ENCODE results near the gene AGPAT2. TPM values are rescaled to one million over a fixed set of nuclear protein-coding genes. Genes with fewer than 3 reads are reported as not detected.

Gene AGPAT2
- total and polyA plus RNA-seq, 2 donors from 2014 or later: 73.4 to 83.6 TPM

DNA sequence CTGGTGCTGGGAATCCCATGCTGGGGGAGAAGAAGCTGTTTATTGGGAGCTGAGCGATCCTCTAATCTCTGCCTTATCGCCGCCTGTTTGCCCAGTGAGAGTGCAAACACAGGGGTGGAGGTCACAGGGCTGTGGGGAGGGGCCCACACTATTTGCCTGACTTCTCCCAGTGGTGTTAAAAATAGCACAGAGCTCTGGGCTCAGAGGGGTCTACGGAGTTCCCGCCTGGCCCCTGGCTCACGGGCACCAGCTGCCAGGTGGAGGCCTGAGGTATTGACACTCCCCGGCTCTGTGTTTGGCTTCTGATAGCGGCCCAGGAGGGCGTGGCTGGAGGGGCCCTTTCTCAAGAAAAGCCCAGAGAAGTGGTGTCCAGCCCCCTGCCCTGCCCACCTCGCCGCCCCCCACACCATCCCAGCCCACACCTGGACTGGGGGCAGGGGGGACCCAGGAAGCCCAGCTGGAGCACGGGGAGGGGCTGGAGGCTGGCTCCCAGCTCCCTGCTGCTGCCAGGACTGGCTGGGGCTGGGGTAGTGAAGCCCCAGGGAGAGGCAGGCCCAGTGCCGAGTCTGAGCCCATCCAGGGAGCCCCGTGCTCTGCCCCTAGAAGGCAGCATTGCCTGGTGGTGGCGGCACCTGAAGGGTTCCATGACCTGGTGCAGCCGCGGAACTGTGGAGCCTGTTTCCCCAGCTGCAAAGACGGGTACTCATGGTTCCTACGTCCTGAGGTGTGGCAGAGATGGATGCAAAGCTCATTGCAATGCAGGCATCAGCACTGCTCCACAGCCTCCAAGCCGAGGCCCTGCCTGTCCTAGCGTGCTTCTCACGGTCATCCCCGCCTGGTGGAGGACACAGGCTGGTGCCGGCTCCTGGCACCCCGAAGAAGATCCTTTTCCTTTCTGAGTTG is 60.3 kb downstream of the AGPAT2 start:
- no peak overlapping the region for H3K27ac ChIP-seq (ENCODE audit: low read depth in 2 of 2, low read length in 2 of 2)
- H3K9ac ChIP-seq (ENCODE audit: low read length in 3 of 3): no peak overlapping the region
- TF ChIP-seq, protein P1, sequence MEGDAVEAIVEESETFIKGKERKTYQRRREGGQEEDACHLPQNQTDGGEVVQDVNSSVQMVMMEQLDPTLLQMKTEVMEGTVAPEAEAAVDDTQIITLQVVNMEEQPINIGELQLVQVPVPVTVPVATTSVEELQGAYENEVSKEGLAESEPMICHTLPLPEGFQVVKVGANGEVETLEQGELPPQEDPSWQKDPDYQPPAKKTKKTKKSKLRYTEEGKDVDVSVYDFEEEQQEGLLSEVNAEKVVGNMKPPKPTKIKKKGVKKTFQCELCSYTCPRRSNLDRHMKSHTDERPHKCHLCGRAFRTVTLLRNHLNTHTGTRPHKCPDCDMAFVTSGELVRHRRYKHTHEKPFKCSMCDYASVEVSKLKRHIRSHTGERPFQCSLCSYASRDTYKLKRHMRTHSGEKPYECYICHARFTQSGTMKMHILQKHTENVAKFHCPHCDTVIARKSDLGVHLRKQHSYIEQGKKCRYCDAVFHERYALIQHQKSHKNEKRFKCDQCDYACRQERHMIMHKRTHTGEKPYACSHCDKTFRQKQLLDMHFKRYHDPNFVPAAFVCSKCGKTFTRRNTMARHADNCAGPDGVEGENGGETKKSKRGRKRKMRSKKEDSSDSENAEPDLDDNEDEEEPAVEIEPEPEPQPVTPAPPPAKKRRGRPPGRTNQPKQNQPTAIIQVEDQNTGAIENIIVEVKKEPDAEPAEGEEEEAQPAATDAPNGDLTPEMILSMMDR (IDR thresholded peaks at IDR 0.05; ENCODE audit: borderline replicate concordance, extremely low read depth, insufficient read depth): no peak
- peak in 4 of 5 donors; percentile 9 to 73 (median 34) for DNase-seq
- intact Hi-C loops (cut with DNase I): loop anchor here (5.0 to 10.0 kb wide), 2 partner anchors 82 to 140 kb away; partner anchors contain the start of gene NOTCH1
- H3K27me3 ChIP-seq (ENCODE audit: control insufficient read depth, insufficient read depth, low read length): peaks cover 4% of the 10 kb centered on the region
- no peak overlapping the region for H3K4me3 ChIP-seq (ENCODE audit: low read length in 3 of 3)
- no peak for FAIRE-seq
- peaks cover 8 to 40% (median 26%) of the 10 kb centered on the region in 3 donors for H3K4me1 ChIP-seq (ENCODE audit: control insufficient read depth in 2 of 3, insufficient read depth in 2 of 3, low read depth in 1 of 3, low read length in 3 of 3)
- H3K9me3 ChIP-seq (ENCODE audit: control insufficient read depth in 2 of 3, insufficient read depth in 1 of 3, low read length in 3 of 3): peaks cover 0 to 2% (median 0%) of the 10 kb centered on the region in 3 donors
- peaks cover 0 to 3% (median 0%) of the 10 kb centered on the region in 3 donors for H3K36me3 ChIP-seq (ENCODE audit: control insufficient read depth in 2 of 3, insufficient read depth in 3 of 3, low read length in 3 of 3)

DNA sequence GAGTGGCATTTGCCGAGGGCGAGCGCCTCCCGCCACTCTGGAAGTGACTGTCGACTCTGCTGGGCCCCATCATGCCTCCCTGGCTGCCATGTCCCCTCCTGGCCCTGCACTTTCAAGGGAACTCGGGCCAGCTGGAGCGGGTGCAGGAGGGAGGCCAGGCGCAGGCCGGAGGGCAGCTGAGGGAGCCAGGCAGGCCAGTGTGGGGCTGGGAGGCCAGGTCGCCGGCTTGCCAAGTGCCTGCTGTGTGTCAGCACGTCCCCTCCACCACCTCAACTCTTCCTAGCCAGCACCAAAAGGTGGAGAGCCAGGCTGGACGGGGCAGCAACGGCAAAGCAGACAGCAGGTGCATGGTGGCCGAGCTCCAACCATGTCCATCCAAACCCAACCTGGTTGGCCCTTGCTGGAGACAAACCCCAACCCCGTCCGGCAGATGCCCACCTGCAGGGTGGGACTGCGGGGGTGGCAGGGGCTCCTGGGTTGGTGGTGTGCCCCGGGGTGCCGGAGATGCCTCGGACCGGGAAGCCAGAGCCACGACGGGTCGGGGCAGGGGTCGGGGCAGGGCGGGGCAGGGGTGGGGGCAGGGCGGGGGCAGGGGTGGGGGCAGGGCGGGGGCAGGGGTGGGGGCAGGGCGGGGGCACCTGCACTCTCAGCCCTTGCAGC is 61.1 kb downstream of the AGPAT2 start:
- intact Hi-C loops (cut with DNase I): loop anchor here (5.0 to 10.0 kb wide), 2 partner anchors 81 to 139 kb away; partner anchors contain the start of gene NOTCH1
- Histone ChIP-seq H3K4me3 (ENCODE audit: low read length in 3 of 3) (no peak overlapping the region), H3K9ac (ENCODE audit: low read length in 3 of 3) (peak overlapping the region in 1 of 3 donors; percentile 4), H3K36me3 (ENCODE audit: control insufficient read depth in 2 of 3, insufficient read depth in 3 of 3, low read length in 3 of 3) (peaks cover 0 to 2% (median 0%) of the 10 kb centered on the region in 3 donors), H3K9me3 (ENCODE audit: control insufficient read depth in 2 of 3, insufficient read depth in 1 of 3, low read length in 3 of 3) (peaks cover 0 to 1% (median 0%) of the 10 kb centered on the region in 3 donors), H3K4me1 (ENCODE audit: control insufficient read depth in 2 of 3, insufficient read depth in 2 of 3, low read depth in 1 of 3, low read length in 3 of 3) (peaks cover 6 to 38% (median 26%) of the 10 kb centered on the region in 3 donors), H3K27ac (ENCODE audit: low read depth in 2 of 2, low read length in 2 of 2) (peak overlapping the region in 1 of 2 donors; percentile 4), H3K27me3 (ENCODE audit: control insufficient read depth, insufficient read depth, low read length) (peaks cover 2% of the 10 kb centered on the region)
- FAIRE-seq (no peak), DNase-seq (peak in 1 of 5 donors; percentile 83)
- TF ChIP-seq, protein P1 (IDR thresholded peaks at IDR 0.05; ENCODE audit: borderline replicate concordance, extremely low read depth, insufficient read depth): no peak

DNA sequence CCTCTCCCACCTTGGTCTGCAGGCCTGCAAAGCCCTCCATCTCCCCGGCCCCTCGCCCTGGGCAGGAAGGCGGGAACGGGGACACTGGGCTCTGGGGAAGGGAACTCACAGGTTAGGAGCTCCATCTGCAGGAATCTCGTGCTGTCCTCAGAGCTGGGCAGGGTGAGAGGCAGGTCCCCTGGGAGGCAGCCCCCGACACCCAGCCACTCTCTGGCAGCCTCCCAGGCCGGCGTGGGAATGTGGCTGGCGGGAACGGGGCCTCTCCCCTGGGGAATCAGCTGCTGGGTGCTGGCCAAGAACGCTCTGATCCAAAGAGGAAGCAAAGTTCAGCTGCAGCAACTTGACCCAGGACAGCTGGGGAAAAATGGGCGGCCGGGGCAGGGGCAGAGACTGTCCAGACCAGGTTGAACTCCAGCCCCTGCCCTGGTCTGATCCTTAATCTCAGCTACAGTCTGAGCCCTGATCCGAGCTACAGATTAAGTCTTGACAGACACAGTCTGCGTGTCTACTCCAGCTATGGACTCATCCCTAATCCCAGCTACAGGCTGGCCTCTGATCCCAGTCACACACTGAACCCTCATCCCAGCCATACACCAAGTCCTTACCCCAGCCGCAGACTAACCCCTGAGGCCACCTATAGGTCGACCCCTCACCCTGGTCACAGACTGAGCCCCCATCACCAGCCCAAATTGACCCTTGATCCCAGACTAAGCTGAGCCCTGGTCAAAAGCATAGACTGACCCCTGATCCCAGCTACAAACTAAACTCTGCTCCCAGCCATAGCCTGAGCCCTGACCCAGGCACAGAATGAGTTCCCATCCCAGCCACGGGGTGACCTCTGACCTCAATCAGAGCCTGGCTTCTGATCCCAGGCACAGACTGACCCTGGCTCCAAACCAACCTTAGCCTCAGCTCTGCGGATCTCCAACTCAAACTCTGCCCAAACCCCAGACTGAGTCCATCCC is 61.9 kb downstream of the AGPAT2 start:
- peaks cover 0 to 30% (median 18%) of the 10 kb centered on the region in 3 donors for H3K4me1 ChIP-seq (ENCODE audit: control insufficient read depth in 2 of 3, insufficient read depth in 2 of 3, low read depth in 1 of 3, low read length in 3 of 3)
- intact Hi-C loops (cut with DNase I): loop anchor here (5.0 to 10.0 kb wide), 2 partner anchors 81 to 138 kb away; partner anchors contain the start of gene NOTCH1
- H3K9ac ChIP-seq (ENCODE audit: low read length in 3 of 3): peak overlapping the region in 1 of 3 donors; percentile 4
- peak; percentile 78 to 97 (median 86) for DNase-seq
- H3K27me3 ChIP-seq (ENCODE audit: control insufficient read depth, insufficient read depth, low read length): no peaks in the 10 kb centered on the region
- H3K9me3 ChIP-seq (ENCODE audit: control insufficient read depth in 2 of 3, insufficient read depth in 1 of 3, low read length in 3 of 3): no peaks in the 10 kb centered on the region
- TF ChIP-seq, protein P1 (IDR thresholded peaks at IDR 0.05; ENCODE audit: borderline replicate concordance, extremely low read depth, insufficient read depth): peak; percentile 67
- FAIRE-seq: no peak
- no peaks in the 10 kb centered on the region for H3K36me3 ChIP-seq (ENCODE audit: control insufficient read depth in 2 of 3, insufficient read depth in 3 of 3, low read length in 3 of 3)
- no peak overlapping the region for H3K4me3 ChIP-seq (ENCODE audit: low read length in 3 of 3)
- H3K27ac ChIP-seq (ENCODE audit: low read depth in 2 of 2, low read length in 2 of 2): peak overlapping the region; percentile 4 to 34

Data from kidney (tissue), 14 donors.